GM10266 (cell line): ENCODE data around the gene SSU72.
"Not testable (repeated sequence)": the region's sequence is repeated elsewhere in the genome, so short reads cannot be mapped to it uniquely, and the experiment has no call there.

Experiments
- DNase-seq: peaks from one replicate; pipeline ENCODE4 v3.0.0; 2012; ENCODE audit errors: extremely low spot score
- TF ChIP-seq, protein P1 (sequence below): IDR thresholded peaks from 2 replicates; pipeline ENCODE4 v1.5.1; 2012; ENCODE audit warnings: mild to moderate bottlenecking, low read depth; ENCODE audit not compliant: control insufficient read depth, insufficient read depth; ENCODE audit errors: missing control alignments

SSU72 gene

DNA sequence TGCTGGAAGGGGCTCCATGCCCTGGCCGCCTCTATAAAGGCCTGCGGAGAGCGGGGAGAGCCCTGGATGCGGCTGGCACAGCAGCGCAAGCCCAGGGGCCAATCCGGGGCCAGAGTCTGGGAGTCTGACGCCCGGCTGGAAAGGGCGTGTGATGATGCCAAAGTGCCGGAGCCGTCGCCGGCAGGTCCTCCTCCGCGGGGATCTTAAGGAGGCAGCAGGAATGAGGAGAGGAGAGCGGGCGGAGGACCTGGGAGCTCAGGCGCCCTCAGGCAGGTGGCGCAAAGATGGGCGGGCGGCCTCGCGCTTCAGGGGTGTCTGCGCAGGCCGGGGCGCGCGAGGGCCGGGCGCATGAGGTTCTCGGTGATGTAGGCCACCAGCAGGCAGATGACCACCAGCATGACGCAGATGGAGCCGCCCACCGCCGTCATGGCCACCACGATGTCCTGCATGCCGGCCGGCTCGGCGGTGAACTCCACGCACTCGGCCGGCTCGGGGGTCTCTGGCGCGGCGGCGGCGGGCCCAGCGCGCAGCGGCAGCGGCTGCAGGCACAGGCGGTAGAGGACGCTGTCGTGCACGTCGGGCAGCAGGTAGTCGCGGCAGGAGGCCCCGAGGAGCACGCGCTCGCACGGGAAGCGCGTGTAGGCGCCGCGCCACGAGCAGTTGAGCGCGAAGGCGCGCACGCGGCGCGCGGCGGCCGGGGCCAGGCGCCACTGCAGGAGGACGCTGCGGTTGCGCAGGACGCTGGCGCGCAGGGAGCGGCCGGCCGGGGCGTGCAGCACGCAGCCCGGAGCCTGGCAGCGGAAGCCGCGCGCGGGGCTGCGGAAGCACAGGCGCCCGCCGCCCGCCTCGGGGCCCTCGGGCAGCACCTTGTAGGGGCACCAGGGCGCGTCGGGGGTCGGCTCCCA, 24.6 kb upstream of the SSU72 start:
- TF ChIP-seq, protein P1, sequence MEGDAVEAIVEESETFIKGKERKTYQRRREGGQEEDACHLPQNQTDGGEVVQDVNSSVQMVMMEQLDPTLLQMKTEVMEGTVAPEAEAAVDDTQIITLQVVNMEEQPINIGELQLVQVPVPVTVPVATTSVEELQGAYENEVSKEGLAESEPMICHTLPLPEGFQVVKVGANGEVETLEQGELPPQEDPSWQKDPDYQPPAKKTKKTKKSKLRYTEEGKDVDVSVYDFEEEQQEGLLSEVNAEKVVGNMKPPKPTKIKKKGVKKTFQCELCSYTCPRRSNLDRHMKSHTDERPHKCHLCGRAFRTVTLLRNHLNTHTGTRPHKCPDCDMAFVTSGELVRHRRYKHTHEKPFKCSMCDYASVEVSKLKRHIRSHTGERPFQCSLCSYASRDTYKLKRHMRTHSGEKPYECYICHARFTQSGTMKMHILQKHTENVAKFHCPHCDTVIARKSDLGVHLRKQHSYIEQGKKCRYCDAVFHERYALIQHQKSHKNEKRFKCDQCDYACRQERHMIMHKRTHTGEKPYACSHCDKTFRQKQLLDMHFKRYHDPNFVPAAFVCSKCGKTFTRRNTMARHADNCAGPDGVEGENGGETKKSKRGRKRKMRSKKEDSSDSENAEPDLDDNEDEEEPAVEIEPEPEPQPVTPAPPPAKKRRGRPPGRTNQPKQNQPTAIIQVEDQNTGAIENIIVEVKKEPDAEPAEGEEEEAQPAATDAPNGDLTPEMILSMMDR = peak; percentile 26
- DNase-seq = peak; percentile 76

- peak; percentile 22 for DNase-seq
- TF ChIP-seq, protein P1 = no peak
Observed at GRCh38 chr1:1598720-1599029, 24.0 kb upstream of the SSU72 start.

- TF ChIP-seq, protein P1 = no peak
- peak; percentile 20 for DNase-seq
Observed at GRCh38 chr1:1598051-1598719, 23.5 kb upstream of the SSU72 start.

DNA sequence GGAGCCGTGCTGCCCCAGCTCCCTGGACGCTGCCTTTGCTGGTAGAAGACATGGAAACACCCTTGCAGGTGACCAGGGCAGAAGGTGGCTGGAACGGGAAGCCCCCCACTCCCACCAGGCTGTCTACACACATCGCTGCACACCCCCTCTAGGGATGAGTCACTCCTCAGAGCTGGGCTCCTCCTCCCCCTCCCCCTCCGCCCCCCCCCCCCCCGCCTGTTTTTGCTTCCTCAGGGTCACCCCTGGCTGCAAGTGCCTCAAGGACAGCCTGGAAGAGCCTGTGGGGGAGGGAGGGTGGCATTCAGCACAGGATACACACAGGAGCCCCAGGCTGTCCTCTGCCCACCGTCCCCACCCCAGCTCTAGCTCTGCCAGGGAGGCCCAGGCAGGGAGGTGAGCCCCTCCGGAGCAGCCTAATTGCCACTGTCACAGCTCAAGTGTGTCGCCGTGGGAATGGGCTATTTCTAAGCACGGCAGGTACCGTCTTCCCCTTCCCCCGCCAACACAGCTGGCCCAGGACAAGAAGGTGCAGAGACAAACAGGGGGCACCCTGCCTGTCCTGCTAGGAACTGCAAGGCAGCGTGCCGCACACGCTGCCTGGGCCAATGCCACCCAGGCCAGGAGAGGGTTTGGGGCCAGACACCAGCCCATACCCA, 22.7 kb upstream of the SSU72 start:
- peak; percentile 72 for DNase-seq
- TF ChIP-seq, protein P1 = peak; percentile 38

- DNase-seq = peak; percentile 62
- TF ChIP-seq, protein P1 = no peak
Observed at GRCh38 chr1:1596493-1597274, 22.0 kb upstream of the SSU72 start.

DNA sequence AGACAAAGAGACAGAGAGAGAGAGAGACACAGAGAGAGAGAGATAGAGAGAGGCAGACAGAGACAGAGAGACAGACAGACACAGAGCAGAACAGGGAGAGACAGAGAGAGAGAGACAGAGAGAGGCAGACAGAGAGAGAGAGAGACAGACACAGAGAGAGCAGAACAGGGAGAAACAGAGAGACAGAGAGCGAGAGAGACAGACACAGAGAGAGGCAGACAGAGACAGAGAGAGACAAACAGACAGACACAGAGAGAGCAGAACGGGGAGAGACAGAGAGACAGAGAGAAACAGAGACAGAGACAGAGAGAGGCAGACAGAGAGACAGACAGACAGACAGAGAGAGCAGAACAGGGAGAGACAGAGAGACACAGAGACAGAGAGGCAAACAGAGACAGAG, 20.7 kb upstream of the SSU72 start:
- not testable (repeated sequence) for DNase-seq

GRCh38 chr1:1594602-1595260, 20.1 kb upstream of the SSU72 start:
- no peak for DNase-seq
- TF ChIP-seq, protein P1 = no peak
